Stimulated activated CD4-positive, alpha-beta T cell treated with anti-CD3 and anti-CD28 coated beads, Interleukin-15, amount 100 ng/mL, for 1 hour (primary cell): Measurements from ENCODE around the gene ZFAND5.

Source experiments
- DNase-seq, 2 donors: peaks; one replicate each; pipeline ENCODE4 v3.0.0-alpha.2; 2020; ENCODE audit warnings: low read depth in 1 of 2, low spot score in 1 of 2

Gene ZFAND5

GRCh38 chr9:72364679-72365524 is at the start of gene ZFAND5:
TSS of gene ZFAND5 (minus strand) at chr9:72365208. CDS start at chr9:72360778, 4,430 bp downstream.
- peak; percentile 84 to 90 for DNase-seq

GRCh38 chr9:72412483-72413040 is 47.6 kb upstream of the ZFAND5 start:
- no peak for DNase-seq

- no peak for DNase-seq
Observed at GRCh38 chr9:72410214-72410613, 45.2 kb upstream of the ZFAND5 start.

- DNase-seq: no peak
Observed at GRCh38 chr9:72407114-72407513, 42.1 kb upstream of the ZFAND5 start.

GRCh38 chr9:72402744-72403143 is 37.7 kb upstream of the ZFAND5 start:
- no peak for DNase-seq

GRCh38 chr9:72401396-72401795 is 36.4 kb upstream of the ZFAND5 start:
- no peak for DNase-seq

GRCh38 chr9:72400866-72401265 is 35.9 kb upstream of the ZFAND5 start:
- no peak for DNase-seq

GRCh38 chr9:72399391-72399790 is 34.4 kb upstream of the ZFAND5 start:
- DNase-seq: no peak

GRCh38 chr9:72396247-72397091 is 31.5 kb upstream of the ZFAND5 start:
- no peak for DNase-seq

GRCh38 chr9:72394066-72394465 is 29.1 kb upstream of the ZFAND5 start:
- no peak for DNase-seq

- DNase-seq: no peak
Observed at GRCh38 chr9:72390907-72391306, 25.9 kb upstream of the ZFAND5 start.

GRCh38 chr9:72386186-72386585 is 21.2 kb upstream of the ZFAND5 start:
- no peak for DNase-seq

GRCh38 chr9:72384710-72385485 is 19.9 kb upstream of the ZFAND5 start:
- no peak for DNase-seq

- DNase-seq: no peak
Observed at GRCh38 chr9:72383978-72384709, 19.1 kb upstream of the ZFAND5 start.

GRCh38 chr9:72382405-72382804 is 17.4 kb upstream of the ZFAND5 start:
- DNase-seq: no peak

GRCh38 chr9:72377041-72377440 is 12.0 kb upstream of the ZFAND5 start:
- DNase-seq: no peak

- DNase-seq: no peak
Observed at GRCh38 chr9:72371151-72371550, 6.1 kb upstream of the ZFAND5 start.

GRCh38 chr9:72365525-72366256 is 683 bp upstream of the ZFAND5 start:
- peak; percentile 28 to 39 for DNase-seq

GRCh38 chr9:72363908-72364678 is 915 bp downstream of the ZFAND5 start:
- peak in 1 of 2 donors; percentile 61 for DNase-seq
